Body of pancreas (tissue), 4 donors: ENCODE measurements around the gene TNS3. TPM values are rescaled to one million over a fixed set of nuclear protein-coding genes. Genes with fewer than 3 reads are reported as not detected.
A peak's percentile ranks its signal among the peaks of the same experiment; 100 is the strongest.

ENCODE experiments used
- ATAC-seq: fragments of 150-250 bp; one replicate; pipeline ENCODE4 v1.9.1; 2016
- DNase-seq, 4 donors: peaks; one replicate each; pipeline ENCODE4 v3.0.0-alpha.2; 2019
- H3K27ac ChIP-seq, 4 donors: fragments of 200-600 bp; sonication (generic); 1 replicate in 3 of 4; 2 replicates in 1 of 4; pipeline versions ENCODE4 v1.5.1 to v1.6.1; 2016 to 2019; ENCODE audit warnings: mild to moderate bottlenecking in 1 of 4, mixed read lengths in 1 of 4, moderate library complexity in 1 of 4
- H3K27me3 ChIP-seq, 2 donors: fragments of 200-600 bp; sonication (generic); one replicate each; pipeline ENCODE4 v1.6.0; 2016; ENCODE audit warnings: mild to moderate bottlenecking in 1 of 2
- H3K36me3 ChIP-seq, 2 donors: fragments of 200-600 bp; sonication (generic); replicated peaks in 1 of 2; 2 replicates each; pipeline ENCODE4 v1.5.1; 2016; ENCODE audit warnings: low read depth in 2 of 2; ENCODE audit not compliant: insufficient read depth in 1 of 2
- H3K4me1 ChIP-seq: fragments of 200-600 bp; sonication (generic); one replicate; pipeline ENCODE4 v1.6.0; 2016
- H3K4me3 ChIP-seq, 2 donors: fragments of 200-600 bp; sonication (generic); 1 replicate in 1 of 2; 2 replicates in 1 of 2; pipeline ENCODE4 v1.5.1; 2016 to 2019
- H3K9me3 ChIP-seq, 3 donors: fragments of 200-600 bp; sonication (generic); 1 replicate in 2 of 3; 2 replicates in 1 of 3; pipeline ENCODE4 v1.5.1; 2016
- POLR2A ChIP-seq, 3 donors: fragments of 450-650 bp; IDR thresholded peaks; one replicate each; pipeline ENCODE4 v1.6.1; 2016; ENCODE audit warnings: antibody characterized with exemption in 3 of 3, mild to moderate bottlenecking in 2 of 3
- WGBS, 2 donors: methylation state at CpG; one replicate each; pipeline ENCODE4 v1.1.5; 2017; 5-methylcytosine and 5-hydroxymethylcytosine counted together
- intact Hi-C: fragments of 100-400 bp; cut with DNase I; formaldehyde crosslinking; loops from one replicate; pipeline ENCODE4 v1.15.1; 2023
- total RNA-seq, 2 donors: library from RNA; depleted of rRNA; stranded (reverse); fragments of >200 nt; gene quantifications; one replicate each; pipeline ENCODE4 v1.1.0, GENCODE V29; 2016
- TF ChIP-seq, protein P1 (sequence below), 7 experiments: fragments of 450-650 bp in 4 of 7; fragments of 200-600 bp in 3 of 7; sonication (generic) in 3 of 7; IDR thresholded peaks; one replicate each; pipeline ENCODE4 v1.5.1; 2016 to 2019; ENCODE audit warnings: antibody characterized with exemption in 7 of 7

The TNS3 gene
- total RNA-seq, 2 donors from 2014 or later: 100 to 265 TPM

- H3K4me3 ChIP-seq: no peak overlapping the region
- intact Hi-C loops: no loop called here
- ATAC-seq (peak; percentile 56), DNase-seq (peak; percentile 57 to 76 (median 63))
- no peaks in the 10 kb centered on the region for H3K9me3 ChIP-seq
- WGBS, 2 donors: 41 to 60% methylated on average over 8 to 21 of the region's 22 CpGs
- no peaks in the 10 kb centered on the region for H3K27me3 ChIP-seq
- peaks cover 58% of the 10 kb centered on the region for H3K4me1 ChIP-seq
- H3K36me3 ChIP-seq: no peaks in the 10 kb centered on the region
- TF ChIP-seq POLR2A (IDR thresholded peaks at IDR 0.05): no peak
- TF ChIP-seq, protein P1, sequence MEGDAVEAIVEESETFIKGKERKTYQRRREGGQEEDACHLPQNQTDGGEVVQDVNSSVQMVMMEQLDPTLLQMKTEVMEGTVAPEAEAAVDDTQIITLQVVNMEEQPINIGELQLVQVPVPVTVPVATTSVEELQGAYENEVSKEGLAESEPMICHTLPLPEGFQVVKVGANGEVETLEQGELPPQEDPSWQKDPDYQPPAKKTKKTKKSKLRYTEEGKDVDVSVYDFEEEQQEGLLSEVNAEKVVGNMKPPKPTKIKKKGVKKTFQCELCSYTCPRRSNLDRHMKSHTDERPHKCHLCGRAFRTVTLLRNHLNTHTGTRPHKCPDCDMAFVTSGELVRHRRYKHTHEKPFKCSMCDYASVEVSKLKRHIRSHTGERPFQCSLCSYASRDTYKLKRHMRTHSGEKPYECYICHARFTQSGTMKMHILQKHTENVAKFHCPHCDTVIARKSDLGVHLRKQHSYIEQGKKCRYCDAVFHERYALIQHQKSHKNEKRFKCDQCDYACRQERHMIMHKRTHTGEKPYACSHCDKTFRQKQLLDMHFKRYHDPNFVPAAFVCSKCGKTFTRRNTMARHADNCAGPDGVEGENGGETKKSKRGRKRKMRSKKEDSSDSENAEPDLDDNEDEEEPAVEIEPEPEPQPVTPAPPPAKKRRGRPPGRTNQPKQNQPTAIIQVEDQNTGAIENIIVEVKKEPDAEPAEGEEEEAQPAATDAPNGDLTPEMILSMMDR (IDR thresholded peaks at IDR 0.05): no peak
- peak overlapping the region in 1 of 4 donors; percentile 5 for H3K27ac ChIP-seq
Observed at GRCh38 chr7:47354831-47355541, 226.9 kb downstream of the TNS3 start.

DNA sequence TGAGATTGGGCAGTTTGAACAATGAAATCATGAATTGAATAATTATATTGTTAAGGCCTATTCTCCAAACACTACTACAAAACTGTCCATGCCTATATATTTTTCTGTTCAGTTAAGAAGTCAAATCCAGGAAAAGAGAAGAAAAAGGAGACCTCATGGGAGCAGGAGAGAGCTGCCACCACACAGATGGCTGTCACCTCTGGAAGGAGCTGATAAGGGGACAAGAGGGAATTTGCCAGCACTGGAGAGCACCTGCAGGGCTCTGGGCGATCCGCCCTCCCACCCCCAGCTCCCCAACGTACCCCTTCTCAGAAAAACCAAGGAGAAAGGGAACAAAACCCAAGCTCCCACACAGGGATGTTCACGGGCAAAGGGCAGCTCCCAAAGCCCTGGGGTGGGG is 227.8 kb downstream of the TNS3 start:
- intact Hi-C loops: no loop called here
- ATAC-seq (no peak), DNase-seq (peak in 1 of 4 donors; percentile 3)
- no peak overlapping the region for H3K4me3 ChIP-seq
- no peaks in the 10 kb centered on the region for H3K9me3 ChIP-seq
- no peak for TF ChIP-seq POLR2A (IDR thresholded peaks at IDR 0.05)
- TF ChIP-seq, protein P1 (IDR thresholded peaks at IDR 0.05): no peak
- H3K4me1 ChIP-seq: peaks cover 59% of the 10 kb centered on the region
- no peaks in the 10 kb centered on the region for H3K36me3 ChIP-seq
- no peaks in the 10 kb centered on the region for H3K27me3 ChIP-seq
- WGBS, 2 donors: 25 to 59% methylated on average over 3 of the region's 4 CpGs
- no peak overlapping the region for H3K27ac ChIP-seq

DNA sequence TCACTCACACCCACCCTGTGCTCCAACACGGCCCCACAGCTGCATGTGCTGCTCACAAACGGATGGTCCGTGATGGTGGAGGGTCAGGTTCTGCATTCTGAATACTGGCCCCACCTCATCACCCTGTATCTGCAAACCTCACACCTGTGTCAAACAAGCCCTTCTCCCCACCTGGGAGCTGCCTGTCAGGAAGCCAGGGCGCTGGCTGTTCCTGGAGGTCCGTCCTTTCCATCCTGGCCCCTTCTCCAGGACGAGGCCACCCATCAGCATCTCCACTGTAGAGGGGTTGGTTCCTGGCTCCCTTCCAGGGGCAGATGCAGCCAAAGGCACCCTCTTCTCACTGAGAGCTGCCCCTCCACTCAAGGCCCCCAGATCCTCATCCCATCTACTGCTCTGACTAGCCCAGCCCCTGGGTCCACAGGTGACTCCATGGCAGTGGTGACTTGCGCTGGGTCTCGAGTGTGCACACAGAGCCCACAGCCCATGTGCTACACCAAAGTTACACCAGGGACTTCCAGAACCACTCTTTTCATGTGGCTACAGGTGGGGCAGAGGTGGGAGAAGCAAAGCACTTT is 229.4 kb downstream of the TNS3 start:
- Histone ChIP-seq H3K4me3 (no peak overlapping the region), H3K9me3 (no peaks in the 10 kb centered on the region), H3K4me1 (peaks cover 48% of the 10 kb centered on the region), H3K27me3 (no peaks in the 10 kb centered on the region), H3K27ac (no peak overlapping the region), H3K36me3 (no peaks in the 10 kb centered on the region)
- TF ChIP-seq, protein P1 (IDR thresholded peaks at IDR 0.05): no peak
- no peak for TF ChIP-seq POLR2A (IDR thresholded peaks at IDR 0.05)
- ATAC-seq (no peak), DNase-seq (peak in 1 of 4 donors; percentile 14)
- intact Hi-C loops: no loop called here
- WGBS, 2 donors: 87 to 92% methylated on average over 6 to 8 of the region's 8 CpGs

GRCh38 chr7:47351233-47352154 is 230.4 kb downstream of the TNS3 start:
- WGBS, 2 donors: 80 to 87% methylated on average over 20 of the region's 20 CpGs
- intact Hi-C loops: no loop called here
- DNase-seq (peak in 1 of 4 donors; percentile 9), ATAC-seq (no peak)
- Histone ChIP-seq H3K9me3 (no peaks in the 10 kb centered on the region), H3K27me3 (no peaks in the 10 kb centered on the region), H3K4me3 (no peak overlapping the region), H3K36me3 (no peaks in the 10 kb centered on the region), H3K27ac (no peak overlapping the region), H3K4me1 (peaks cover 39% of the 10 kb centered on the region)
- TF ChIP-seq, protein P1 (IDR thresholded peaks at IDR 0.05): no peak
- TF ChIP-seq POLR2A (IDR thresholded peaks at IDR 0.05): no peak
